Prostate gland (tissue), 2 donors: ENCODE measurements around the gene KDM4F. TPM values are rescaled to one million over a fixed set of nuclear protein-coding genes. Genes with fewer than 3 reads are reported as not detected.

Source experiments
- DNase-seq: peaks from one replicate; pipeline ENCODE4 v3.0.0-alpha.2; 2019; ENCODE audit warnings: low spot score
- H3K27ac ChIP-seq, 2 donors: fragments of 200-600 bp; sonication (generic); 2 replicates each; pipeline ENCODE4 v1.5.1; 2017 to 2019
- H3K27me3 ChIP-seq: fragments of 200-600 bp; sonication (generic); replicated peaks from 2 replicates; pipeline ENCODE4 v1.5.1; 2019; ENCODE audit not compliant: insufficient read depth
- H3K36me3 ChIP-seq, 2 donors: fragments of 200-600 bp; sonication (generic); 1 replicate in 1 of 2; 2 replicates in 1 of 2; pipeline versions ENCODE4 v1.5.1 to v1.8.1; 2017 to 2019
- H3K4me1 ChIP-seq: fragments of 200-600 bp; sonication (generic); replicated peaks from 2 replicates; pipeline ENCODE4 v1.5.1; 2019
- H3K4me3 ChIP-seq, 2 donors: fragments of 200-600 bp; sonication (generic); 2 replicates each; pipeline ENCODE4 v1.5.1; 2017 to 2019
- H3K9me3 ChIP-seq: fragments of 200-600 bp; sonication (generic); 2 replicates; pipeline ENCODE4 v1.5.1; 2017
- POLR2A ChIP-seq: fragments of 450-650 bp; IDR thresholded peaks from one replicate; pipeline ENCODE4 v1.6.1; 2016; ENCODE audit warnings: antibody characterized with exemption, mild to moderate bottlenecking
- POLR2AphosphoS5 ChIP-seq: sonication (generic); formaldehyde crosslinking; IDR thresholded peaks from one replicate; pipeline ENCODE4 v1.6.1; 2017; ENCODE audit warnings: antibody characterized with exemption
- WGBS: methylation state at CpG from one replicate; pipeline ENCODE4 v1.1.5; 2018; 5-methylcytosine and 5-hydroxymethylcytosine counted together
- intact Hi-C: fragments of 100-400 bp; cut with DNase I; formaldehyde crosslinking; loops from one replicate; pipeline ENCODE4 v1.14.2; 2022
- total RNA-seq, 2 donors: library from RNA; depleted of rRNA; stranded (reverse); fragments of >200 nt; gene quantifications; one replicate each; pipeline ENCODE4 v1.1.0, GENCODE V29; 2016
- TF ChIP-seq, protein P1 (sequence below), 4 experiments: fragments of 200-600 bp in 2 of 4; fragments of 450-650 bp in 2 of 4; sonication (generic) in 2 of 4; IDR thresholded peaks; 1 replicate in 3 of 4; 2 replicates in 1 of 4; pipeline ENCODE4 v1.5.1; 2016 to 2019; ENCODE audit warnings: antibody characterized with exemption in 4 of 4, mild to moderate bottlenecking in 2 of 4, moderate library complexity in 2 of 4

KDM4F gene
- total RNA-seq, 2 donors from 2014 or later, result not detected

DNA sequence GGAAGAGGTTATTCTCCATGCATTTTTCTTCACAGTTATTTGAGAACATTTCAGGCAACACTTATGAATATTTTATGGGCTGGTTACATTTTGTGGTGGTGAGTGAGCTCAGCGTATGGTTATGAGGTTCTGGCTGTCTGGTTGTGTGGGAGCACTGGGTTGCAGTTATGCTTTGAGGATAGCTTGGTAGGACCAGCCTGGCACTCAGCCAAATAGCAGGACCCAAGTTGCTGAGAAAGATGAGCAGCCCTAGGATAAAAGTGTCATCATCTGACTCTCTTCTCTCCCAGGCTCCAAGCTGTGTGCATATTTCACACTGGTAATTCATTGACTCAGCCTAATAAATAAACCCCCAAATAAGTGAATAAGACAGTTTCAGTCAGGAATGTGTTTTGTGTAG, 9.4 kb downstream of the KDM4F start:
- no peak overlapping the region for H3K4me3 ChIP-seq
- H3K27me3 ChIP-seq, result no peaks in the 10 kb centered on the region
- intact Hi-C loops, result no loop called here
- H3K4me1 ChIP-seq, result no peaks in the 10 kb centered on the region
- no peaks in the 10 kb centered on the region for H3K36me3 ChIP-seq
- H3K27ac ChIP-seq, result no peak overlapping the region
- H3K9me3 ChIP-seq, result no peaks in the 10 kb centered on the region
- WGBS, result 60% methylated on average over 1 of the region's 1 CpG
- no peak for DNase-seq
- TF ChIP-seq, protein P1, sequence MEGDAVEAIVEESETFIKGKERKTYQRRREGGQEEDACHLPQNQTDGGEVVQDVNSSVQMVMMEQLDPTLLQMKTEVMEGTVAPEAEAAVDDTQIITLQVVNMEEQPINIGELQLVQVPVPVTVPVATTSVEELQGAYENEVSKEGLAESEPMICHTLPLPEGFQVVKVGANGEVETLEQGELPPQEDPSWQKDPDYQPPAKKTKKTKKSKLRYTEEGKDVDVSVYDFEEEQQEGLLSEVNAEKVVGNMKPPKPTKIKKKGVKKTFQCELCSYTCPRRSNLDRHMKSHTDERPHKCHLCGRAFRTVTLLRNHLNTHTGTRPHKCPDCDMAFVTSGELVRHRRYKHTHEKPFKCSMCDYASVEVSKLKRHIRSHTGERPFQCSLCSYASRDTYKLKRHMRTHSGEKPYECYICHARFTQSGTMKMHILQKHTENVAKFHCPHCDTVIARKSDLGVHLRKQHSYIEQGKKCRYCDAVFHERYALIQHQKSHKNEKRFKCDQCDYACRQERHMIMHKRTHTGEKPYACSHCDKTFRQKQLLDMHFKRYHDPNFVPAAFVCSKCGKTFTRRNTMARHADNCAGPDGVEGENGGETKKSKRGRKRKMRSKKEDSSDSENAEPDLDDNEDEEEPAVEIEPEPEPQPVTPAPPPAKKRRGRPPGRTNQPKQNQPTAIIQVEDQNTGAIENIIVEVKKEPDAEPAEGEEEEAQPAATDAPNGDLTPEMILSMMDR (IDR thresholded peaks at IDR 0.05), result no peak
- no peak for TF ChIP-seq POLR2A
- no peak for TF ChIP-seq POLR2AphosphoS5

DNA sequence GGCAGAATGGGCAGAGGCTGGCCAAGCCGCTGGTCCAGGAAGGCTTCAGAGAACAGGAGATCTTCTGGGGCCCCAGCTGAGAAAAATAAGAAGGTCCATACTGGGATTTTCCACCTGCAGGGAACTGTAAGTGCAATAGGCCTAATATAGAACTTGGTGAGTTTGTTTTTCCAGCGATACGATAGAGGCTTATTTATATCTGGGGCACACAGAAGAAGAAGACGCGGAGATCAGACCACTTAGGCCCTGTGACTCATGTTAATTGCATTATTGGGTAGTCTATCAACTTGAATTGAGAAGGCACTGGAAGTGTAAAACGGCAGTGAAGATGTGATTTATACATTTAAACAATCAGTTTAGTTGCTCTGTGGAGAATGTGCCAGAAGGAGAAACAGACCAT, 9.8 kb downstream of the KDM4F start:
- H3K9me3 ChIP-seq, result no peaks in the 10 kb centered on the region

GRCh38 chr11:95065336-95065735, 16.1 kb downstream of the KDM4F start:
- Histone ChIP-seq H3K27me3 (no peaks in the 10 kb centered on the region), H3K27ac (no peak overlapping the region), H3K4me1 (no peaks in the 10 kb centered on the region), H3K4me3 (no peak overlapping the region), H3K9me3 (no peaks in the 10 kb centered on the region), H3K36me3 (no peaks in the 10 kb centered on the region)
- WGBS, result 64% methylated on average over 1 of the region's 1 CpG
- TF ChIP-seq POLR2A, result no peak
- no peak for TF ChIP-seq POLR2AphosphoS5
- TF ChIP-seq, protein P1 (IDR thresholded peaks at IDR 0.05), result no peak
- intact Hi-C loops, result loop anchor here (5.0 kb wide), 2 partner anchors 93 to 642 kb away; partner anchors contain the start of genes CWC15 and KDM4D
- no peak for DNase-seq

More for the DNA sequence above, 9.8 kb downstream of the KDM4F start:
- TF ChIP-seq, protein P1 (IDR thresholded peaks at IDR 0.05), result no peak
- TF ChIP-seq POLR2A, result no peak
- no peak for TF ChIP-seq POLR2AphosphoS5
- Histone ChIP-seq H3K36me3 (no peaks in the 10 kb centered on the region), H3K27me3 (no peaks in the 10 kb centered on the region), H3K4me1 (no peaks in the 10 kb centered on the region), H3K27ac (no peak overlapping the region), H3K4me3 (no peak overlapping the region)
- no peak for DNase-seq
- intact Hi-C loops, result no loop called here
- 83% methylated on average over 6 of the region's 6 CpGs for WGBS

- DNase-seq, result no peak
- H3K4me1 ChIP-seq, result no peaks in the 10 kb centered on the region
- WGBS, result 0% methylated on average over 4 of the region's 4 CpGs
- H3K27ac ChIP-seq, result peak within 1 kb of the TSS; percentile 97 to 98
- H3K9me3 ChIP-seq, result no peaks in the 10 kb centered on the region
- intact Hi-C loops, result loop anchor here (5.0 kb wide), 2 partner anchors 94 to 641 kb away; partner anchors contain the start of genes CWC15 and KDM4D
- TF ChIP-seq POLR2A (no peak), POLR2AphosphoS5 (peak; percentile 50)
- TF ChIP-seq, protein P1 (IDR thresholded peaks at IDR 0.05), result no peak
- H3K27me3 ChIP-seq, result no peaks in the 10 kb centered on the region
- H3K4me3 ChIP-seq, result peak within 1 kb of the TSS; percentile 85 to 86
- H3K36me3 ChIP-seq, result no peaks in the 10 kb centered on the region
Observed at GRCh38 chr11:95066716-95067038, 17.5 kb downstream of the KDM4F start, which contains the start of gene SRSF8. TSS of gene SRSF8 (plus strand) at chr11:95066919. CDS start at chr11:95067227, 308 bp downstream.
